ENCODE results near the gene CHN1.

CHN1 gene

GRCh38 chr2:175011505-175011904 lies 6.3 kb upstream of the CHN1 start:
- in situ Hi-C loops (cut with MboI; ENCODE audit: low sequenced_read_pairs), result no loop called here

GRCh38 chr2:175010848-175011254 lies 5.7 kb upstream of the CHN1 start:
- in situ Hi-C loops (cut with MboI; ENCODE audit: low sequenced_read_pairs), result no loop called here

- in situ Hi-C loops (cut with MboI; ENCODE audit: low sequenced_read_pairs), result no loop called here
Observed at GRCh38 chr2:175009917-175010621, 4.9 kb upstream of the CHN1 start.

GRCh38 chr2:175008801-175009495 lies 3.8 kb upstream of the CHN1 start:
- in situ Hi-C loops (cut with MboI; ENCODE audit: low sequenced_read_pairs), result no loop called here

GRCh38 chr2:175008009-175008408 lies 2.8 kb upstream of the CHN1 start:
- in situ Hi-C loops (cut with MboI; ENCODE audit: low sequenced_read_pairs), result no loop called here

GRCh38 chr2:175007510-175007909 lies 2.3 kb upstream of the CHN1 start:
- in situ Hi-C loops (cut with MboI; ENCODE audit: low sequenced_read_pairs), result no loop called here

GRCh38 chr2:175006281-175006680 lies 1.1 kb upstream of the CHN1 start:
- in situ Hi-C loops (cut with MboI; ENCODE audit: low sequenced_read_pairs), result no loop called here

GRCh38 chr2:175005733-175006264 lies 618 bp upstream of the CHN1 start:
- in situ Hi-C loops (cut with MboI; ENCODE audit: low sequenced_read_pairs), result no loop called here

- in situ Hi-C loops (cut with MboI; ENCODE audit: low sequenced_read_pairs), result no loop called here
Observed at GRCh38 chr2:175004730-175004979, 526 bp downstream of the CHN1 start.

GRCh38 chr2:175003875-175004729 lies 1.1 kb downstream of the CHN1 start:
- in situ Hi-C loops (cut with MboI; ENCODE audit: low sequenced_read_pairs), result no loop called here

GRCh38 chr2:175002547-175003274 lies 2.5 kb downstream of the CHN1 start:
- in situ Hi-C loops (cut with MboI; ENCODE audit: low sequenced_read_pairs), result no loop called here

GRCh38 chr2:175001566-175001965 lies 3.6 kb downstream of the CHN1 start:
- in situ Hi-C loops (cut with MboI; ENCODE audit: low sequenced_read_pairs), result no loop called here

- in situ Hi-C loops (cut with MboI; ENCODE audit: low sequenced_read_pairs), result no loop called here
Observed at GRCh38 chr2:174997110-174997509, 8.1 kb downstream of the CHN1 start.

GRCh38 chr2:174996622-174997021 lies 8.6 kb downstream of the CHN1 start:
- in situ Hi-C loops (cut with MboI; ENCODE audit: low sequenced_read_pairs), result no loop called here

GRCh38 chr2:174994381-174994780 lies 10.8 kb downstream of the CHN1 start:
- in situ Hi-C loops (cut with MboI; ENCODE audit: low sequenced_read_pairs), result no loop called here

GRCh38 chr2:174992886-174993285 lies 12.3 kb downstream of the CHN1 start:
- in situ Hi-C loops (cut with MboI; ENCODE audit: low sequenced_read_pairs), result no loop called here

- in situ Hi-C loops (cut with MboI; ENCODE audit: low sequenced_read_pairs), result no loop called here
Observed at GRCh38 chr2:174985614-174986013, 19.6 kb downstream of the CHN1 start.

GRCh38 chr2:174984561-174984960 lies 20.6 kb downstream of the CHN1 start:
- in situ Hi-C loops (cut with MboI; ENCODE audit: low sequenced_read_pairs), result no loop called here

- in situ Hi-C loops (cut with MboI; ENCODE audit: low sequenced_read_pairs), result no loop called here
Observed at GRCh38 chr2:174981331-174981730, 23.9 kb downstream of the CHN1 start.

- in situ Hi-C loops (cut with MboI; ENCODE audit: low sequenced_read_pairs), result no loop called here
Observed at GRCh38 chr2:174979996-174980395, 25.2 kb downstream of the CHN1 start.

GRCh38 chr2:174977364-174977763 lies 27.8 kb downstream of the CHN1 start:
- in situ Hi-C loops (cut with MboI; ENCODE audit: low sequenced_read_pairs), result no loop called here

Data from hTERT RPE-1 (cell line).